Ishikawa (cell line): ENCODE results near the gene CCL11.

Experiments used
- CEBPB ChIP-seq: IDR thresholded peaks from 2 replicates; pipeline ENCODE4 v1.6.1; 2012
- CREB1 ChIP-seq: IDR thresholded peaks from 2 replicates; pipeline ENCODE4 v1.6.1; 2012; ENCODE audit warnings: low read depth
- EGR1 ChIP-seq: IDR thresholded peaks from 2 replicates; pipeline ENCODE4 v1.6.1; 2012
- EP300 ChIP-seq: IDR thresholded peaks from 2 replicates; pipeline ENCODE4 v1.6.1; 2012; ENCODE audit warnings: borderline replicate concordance
- FOXM1 ChIP-seq: IDR thresholded peaks from 2 replicates; pipeline ENCODE4 v1.6.1; 2012; ENCODE audit warnings: low read depth, borderline replicate concordance
- NFIC ChIP-seq: IDR thresholded peaks from 2 replicates; pipeline ENCODE4 v1.6.1; 2012
- RAD21 ChIP-seq: IDR thresholded peaks from 2 replicates; pipeline ENCODE4 v1.6.1; 2012; ENCODE audit warnings: low read depth
- TAF1 ChIP-seq: IDR thresholded peaks from 2 replicates; pipeline ENCODE4 v1.6.1; 2012; ENCODE audit warnings: low read depth, mild to moderate bottlenecking
- TCF12 ChIP-seq: IDR thresholded peaks from 2 replicates; pipeline ENCODE4 v1.6.1; 2012; ENCODE audit warnings: low read depth
- TEAD4 ChIP-seq: IDR thresholded peaks from 2 replicates; pipeline ENCODE4 v1.6.1; 2012
- YY1 ChIP-seq: IDR thresholded peaks from 2 replicates; pipeline ENCODE4 v1.6.1; 2012; ENCODE audit warnings: low read depth
- TF ChIP-seq, protein P1 (sequence below): IDR thresholded peaks from 2 replicates; pipeline ENCODE4 v1.6.1; 2012; ENCODE audit warnings: low read depth, mild to moderate bottlenecking
- TF ChIP-seq, protein P2 (sequence below): IDR thresholded peaks from 2 replicates; pipeline ENCODE4 v1.6.1; 2012
- TF ChIP-seq, protein P3 (sequence below): IDR thresholded peaks from 2 replicates; pipeline ENCODE4 v1.6.1; 2012

CCL11 gene

DNA sequence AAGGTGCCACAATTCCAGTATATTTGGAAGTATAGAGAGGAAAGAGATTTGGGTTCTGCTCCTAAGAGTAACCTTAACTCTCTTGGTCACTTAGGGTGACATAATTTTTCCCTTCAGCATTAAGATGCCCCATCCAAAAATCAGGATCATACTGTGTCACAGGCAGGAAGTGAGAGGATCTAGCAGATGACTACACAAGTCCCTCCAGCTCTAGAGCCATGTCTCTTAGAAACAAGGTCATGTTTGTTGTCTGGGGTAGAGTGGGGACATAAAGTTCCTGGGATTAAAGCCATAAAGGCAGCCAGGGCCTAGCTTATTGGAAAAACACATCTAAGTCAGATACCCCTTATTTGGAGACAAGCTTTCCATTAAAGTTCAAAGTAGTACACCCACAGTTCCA lies 36.4 kb downstream of the CCL11 start:
- TF ChIP-seq TCF12: no peak
- TF ChIP-seq, protein P1, sequence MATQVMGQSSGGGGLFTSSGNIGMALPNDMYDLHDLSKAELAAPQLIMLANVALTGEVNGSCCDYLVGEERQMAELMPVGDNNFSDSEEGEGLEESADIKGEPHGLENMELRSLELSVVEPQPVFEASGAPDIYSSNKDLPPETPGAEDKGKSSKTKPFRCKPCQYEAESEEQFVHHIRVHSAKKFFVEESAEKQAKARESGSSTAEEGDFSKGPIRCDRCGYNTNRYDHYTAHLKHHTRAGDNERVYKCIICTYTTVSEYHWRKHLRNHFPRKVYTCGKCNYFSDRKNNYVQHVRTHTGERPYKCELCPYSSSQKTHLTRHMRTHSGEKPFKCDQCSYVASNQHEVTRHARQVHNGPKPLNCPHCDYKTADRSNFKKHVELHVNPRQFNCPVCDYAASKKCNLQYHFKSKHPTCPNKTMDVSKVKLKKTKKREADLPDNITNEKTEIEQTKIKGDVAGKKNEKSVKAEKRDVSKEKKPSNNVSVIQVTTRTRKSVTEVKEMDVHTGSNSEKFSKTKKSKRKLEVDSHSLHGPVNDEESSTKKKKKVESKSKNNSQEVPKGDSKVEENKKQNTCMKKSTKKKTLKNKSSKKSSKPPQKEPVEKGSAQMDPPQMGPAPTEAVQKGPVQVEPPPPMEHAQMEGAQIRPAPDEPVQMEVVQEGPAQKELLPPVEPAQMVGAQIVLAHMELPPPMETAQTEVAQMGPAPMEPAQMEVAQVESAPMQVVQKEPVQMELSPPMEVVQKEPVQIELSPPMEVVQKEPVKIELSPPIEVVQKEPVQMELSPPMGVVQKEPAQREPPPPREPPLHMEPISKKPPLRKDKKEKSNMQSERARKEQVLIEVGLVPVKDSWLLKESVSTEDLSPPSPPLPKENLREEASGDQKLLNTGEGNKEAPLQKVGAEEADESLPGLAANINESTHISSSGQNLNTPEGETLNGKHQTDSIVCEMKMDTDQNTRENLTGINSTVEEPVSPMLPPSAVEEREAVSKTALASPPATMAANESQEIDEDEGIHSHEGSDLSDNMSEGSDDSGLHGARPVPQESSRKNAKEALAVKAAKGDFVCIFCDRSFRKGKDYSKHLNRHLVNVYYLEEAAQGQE: no peak
- no peak for TF ChIP-seq NFIC
- TF ChIP-seq, protein P2, sequence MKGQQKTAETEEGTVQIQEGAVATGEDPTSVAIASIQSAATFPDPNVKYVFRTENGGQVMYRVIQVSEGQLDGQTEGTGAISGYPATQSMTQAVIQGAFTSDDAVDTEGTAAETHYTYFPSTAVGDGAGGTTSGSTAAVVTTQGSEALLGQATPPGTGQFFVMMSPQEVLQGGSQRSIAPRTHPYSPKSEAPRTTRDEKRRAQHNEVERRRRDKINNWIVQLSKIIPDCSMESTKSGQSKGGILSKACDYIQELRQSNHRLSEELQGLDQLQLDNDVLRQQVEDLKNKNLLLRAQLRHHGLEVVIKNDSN: no peak
- TF ChIP-seq, protein P3, sequence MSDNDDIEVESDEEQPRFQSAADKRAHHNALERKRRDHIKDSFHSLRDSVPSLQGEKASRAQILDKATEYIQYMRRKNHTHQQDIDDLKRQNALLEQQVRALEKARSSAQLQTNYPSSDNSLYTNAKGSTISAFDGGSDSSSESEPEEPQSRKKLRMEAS: no peak
- no peak for TF ChIP-seq CREB1
- no peak for TF ChIP-seq EP300
- no peak for TF ChIP-seq FOXM1
- no peak for TF ChIP-seq CEBPB
- TF ChIP-seq EGR1: no peak

DNA sequence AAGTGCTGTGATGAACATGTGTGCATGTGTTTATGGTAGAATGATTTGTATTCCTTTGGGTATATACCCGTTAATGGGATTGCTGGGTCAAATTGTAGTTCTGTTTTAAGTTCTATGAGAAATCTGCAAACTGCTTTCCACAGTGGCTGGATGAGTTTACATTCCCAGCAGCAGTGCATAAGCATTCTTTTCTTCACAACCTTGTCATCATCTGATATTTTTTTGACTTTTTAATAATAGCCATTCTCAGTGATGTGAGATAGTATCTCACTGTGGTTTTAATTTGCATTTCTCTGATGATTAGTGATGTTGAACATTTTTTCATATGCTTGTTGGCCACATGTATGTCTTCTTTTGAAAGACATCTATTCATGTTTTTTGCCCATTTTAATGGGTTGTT lies 52.2 kb downstream of the CCL11 start:
- TF ChIP-seq EGR1 (no peak), CREB1 (no peak), TEAD4 (no peak), EP300 (no peak), CEBPB (no peak), TAF1 (no peak), RAD21 (no peak), YY1 (no peak), TCF12 (no peak)
- TF ChIP-seq, protein P1: no peak
- TF ChIP-seq, protein P2: no peak
- TF ChIP-seq, protein P3: no peak
